HG02571 (cell line): ENCODE results near the gene CCDC152.
"Not testable (repeated sequence)": the region's sequence is repeated elsewhere in the genome, so short reads cannot be mapped to it uniquely, and the experiment has no call there.

Source experiments
- ATAC-seq: cut with Tn5 transposase; IDR thresholded peaks from one replicate; pipeline ENCODE4 v1.9.1; 2021; ENCODE audit warnings: mild to moderate bottlenecking, moderate library complexity; ENCODE audit not compliant: unreplicated experiment

The CCDC152 gene

DNA sequence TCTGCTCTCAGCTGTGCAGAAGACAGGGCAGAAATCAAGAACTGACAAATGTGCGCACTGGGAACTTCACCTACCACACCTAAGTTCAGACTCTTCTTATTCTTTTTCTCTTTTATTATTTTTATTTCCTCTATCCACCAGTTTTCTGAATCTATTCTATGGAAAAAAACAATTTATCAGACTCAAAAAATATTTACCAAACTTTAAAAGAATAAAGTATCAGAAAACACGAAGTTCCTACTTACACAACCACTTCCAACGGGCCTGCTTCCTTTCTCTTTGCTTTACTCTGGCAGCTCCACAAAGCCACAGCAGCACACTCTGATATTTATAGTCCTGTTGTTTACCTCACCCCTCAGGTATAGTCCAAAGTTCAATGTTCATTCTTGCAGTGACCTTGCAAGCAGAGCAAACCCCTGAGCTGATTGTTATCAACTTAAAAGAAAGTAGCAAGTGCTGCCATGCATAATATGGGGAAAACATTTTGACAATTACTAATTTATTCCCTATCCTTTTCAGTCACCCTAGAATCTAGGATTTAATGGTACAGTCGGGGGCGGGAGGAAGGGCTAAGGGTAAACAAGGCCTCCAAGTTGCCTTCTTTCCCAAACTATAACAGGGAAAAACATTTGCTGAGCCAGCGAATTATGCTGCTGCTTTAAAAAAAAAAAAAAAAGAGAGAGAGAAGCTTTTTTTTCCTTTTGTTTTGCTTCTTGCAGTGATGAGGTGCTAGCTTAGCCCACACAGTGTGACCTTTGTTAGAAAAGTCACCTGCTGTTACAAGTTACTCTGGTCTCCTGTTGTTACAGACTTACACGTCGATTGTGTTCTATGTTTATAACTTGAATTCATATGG is 55.2 kb downstream of the CCDC152 start, which contains the start of gene SELENOP:
Gene SELENOP, minus strand, starts transcription at position 302 of the 856 bp plus-strand sequence. CDS start 3,539 bp downstream, outside the sequence.
- no peak for ATAC-seq

GRCh38 chr5:42812620-42813019 is 56.0 kb downstream of the CCDC152 start:
- ATAC-seq, result no peak

GRCh38 chr5:42813533-42813932 is 56.9 kb downstream of the CCDC152 start:
- ATAC-seq, result no peak

- ATAC-seq, result not testable (repeated sequence)
Observed at GRCh38 chr5:42816546-42816945, 59.9 kb downstream of the CCDC152 start.

DNA sequence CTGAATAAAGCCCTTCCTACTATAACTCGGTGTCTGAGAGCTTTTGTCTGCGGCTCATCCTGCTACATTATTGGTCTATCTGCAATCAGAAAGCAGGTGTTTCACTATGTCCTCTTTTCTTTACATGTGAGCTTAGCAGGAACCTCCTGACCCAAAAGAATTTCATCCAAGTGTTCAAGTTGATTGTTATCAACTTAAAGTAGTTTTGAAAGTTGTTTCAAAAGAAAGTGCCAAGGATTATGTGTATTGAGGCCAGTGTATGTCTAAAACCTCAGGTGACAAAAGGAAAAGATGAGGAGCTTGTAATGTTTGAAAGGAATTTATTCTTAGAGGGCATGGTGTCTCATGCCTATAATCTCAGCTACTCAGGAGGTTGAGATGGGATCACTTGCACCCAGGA is 63.1 kb downstream of the CCDC152 start:
- no peak for ATAC-seq

DNA sequence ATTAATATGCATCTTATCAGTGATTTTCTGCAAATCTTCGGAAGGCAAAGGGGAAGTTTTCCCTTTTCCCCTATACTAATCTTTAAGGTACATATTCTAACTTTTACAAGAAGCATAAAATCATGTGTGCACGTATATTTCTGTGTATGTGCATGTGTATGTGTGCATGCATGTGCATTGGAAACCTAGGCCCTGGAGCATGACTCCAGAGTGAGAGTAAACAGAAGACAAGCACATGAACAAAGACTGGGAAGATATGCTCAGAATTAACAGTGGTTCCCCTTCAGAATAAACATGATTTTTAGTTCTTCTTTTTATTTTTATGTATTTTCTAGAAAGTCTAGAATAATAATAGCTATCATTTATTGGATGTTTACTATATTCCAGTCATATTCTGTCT is 65.9 kb downstream of the CCDC152 start:
- no peak for ATAC-seq

DNA sequence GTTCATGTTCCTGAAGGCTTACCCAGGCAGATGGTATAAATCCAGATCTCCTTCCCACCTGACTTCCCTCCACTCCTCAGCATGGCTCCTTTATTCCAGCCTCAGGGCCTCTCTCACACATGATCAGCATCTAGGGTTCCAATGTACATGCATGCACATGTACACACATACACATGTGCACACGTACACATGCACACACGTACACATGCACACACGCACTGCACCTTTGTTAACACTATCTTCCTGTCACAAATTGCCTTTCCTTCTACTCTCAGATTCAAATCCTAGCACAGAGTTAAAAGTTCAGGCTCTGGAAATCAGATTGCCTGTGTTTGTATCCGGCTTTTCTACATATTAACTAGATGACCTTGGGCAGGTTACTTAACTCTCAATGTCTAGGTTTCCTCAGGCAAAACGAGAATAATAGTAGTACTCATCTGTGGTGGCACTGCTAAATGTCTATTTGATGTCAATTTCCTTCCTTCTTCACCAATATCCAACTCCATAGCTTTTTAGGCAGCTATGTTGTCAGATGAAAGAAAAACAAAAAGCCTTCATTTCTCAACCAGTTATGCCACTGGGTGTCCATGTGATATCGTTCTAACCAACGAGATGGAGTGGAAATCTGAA is 67.8 kb downstream of the CCDC152 start:
- ATAC-seq, result no peak

GRCh38 chr5:42825422-42826148 is 69.0 kb downstream of the CCDC152 start:
- ATAC-seq, result no peak

DNA sequence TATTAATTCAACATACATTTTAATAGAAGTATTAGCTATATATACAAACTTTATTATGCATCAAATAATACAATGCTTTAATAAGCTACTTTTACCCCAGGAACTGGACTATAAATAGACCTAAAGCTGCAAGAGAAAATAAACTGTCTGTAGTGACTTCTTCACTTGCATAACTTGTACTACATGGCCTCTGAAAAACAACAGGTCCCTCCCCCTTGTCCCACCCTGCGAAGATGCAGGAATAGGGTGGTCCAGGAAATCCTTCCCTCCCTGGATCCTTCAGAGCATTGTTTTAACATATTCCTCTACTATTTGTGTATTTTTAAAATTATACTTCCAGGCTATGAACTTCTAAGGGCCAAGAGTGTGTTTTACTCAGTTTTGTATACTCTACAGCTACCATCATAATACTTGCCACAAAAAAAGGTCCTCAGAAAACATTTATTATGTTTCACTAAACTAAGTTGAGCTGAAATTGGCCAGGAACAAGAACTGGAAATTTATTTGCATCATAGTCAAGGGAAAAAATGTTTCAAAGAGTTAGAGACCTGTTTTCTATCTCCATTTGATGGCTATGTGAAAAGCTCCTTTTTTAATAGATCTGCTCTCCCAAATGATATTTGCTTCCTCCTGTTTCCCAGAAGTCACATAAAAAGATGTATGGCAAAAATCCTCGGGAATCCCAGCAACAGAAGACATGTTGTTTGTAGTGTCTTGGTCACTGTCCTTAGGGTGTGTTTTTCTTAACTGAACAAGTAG is 70.3 kb downstream of the CCDC152 start:
- no peak for ATAC-seq

GRCh38 chr5:42828671-42829070 is 72.1 kb downstream of the CCDC152 start:
- ATAC-seq, result no peak

DNA sequence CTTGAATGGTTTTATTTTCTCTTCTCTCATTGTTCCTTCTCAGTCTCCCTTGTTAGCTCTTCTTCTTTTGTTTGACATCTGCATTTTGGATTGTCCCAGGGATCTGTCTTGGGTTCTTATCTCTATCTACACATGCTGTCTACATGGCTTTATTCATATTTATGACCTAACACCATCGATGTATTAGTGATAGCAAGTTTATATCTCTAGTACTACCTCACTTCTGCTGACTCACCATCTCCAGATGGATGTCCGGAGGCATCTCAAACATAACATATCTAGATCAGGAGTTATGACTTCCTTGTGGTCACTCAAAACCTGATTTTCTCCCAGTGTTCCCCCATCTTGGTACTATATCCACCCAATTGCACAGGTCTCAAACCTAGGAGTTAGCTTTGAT is 74.3 kb downstream of the CCDC152 start:
- no peak for ATAC-seq

GRCh38 chr5:42832060-42832459 is 75.4 kb downstream of the CCDC152 start:
- no peak for ATAC-seq

GRCh38 chr5:42836070-42836769 is 79.6 kb downstream of the CCDC152 start:
- ATAC-seq, result no peak

DNA sequence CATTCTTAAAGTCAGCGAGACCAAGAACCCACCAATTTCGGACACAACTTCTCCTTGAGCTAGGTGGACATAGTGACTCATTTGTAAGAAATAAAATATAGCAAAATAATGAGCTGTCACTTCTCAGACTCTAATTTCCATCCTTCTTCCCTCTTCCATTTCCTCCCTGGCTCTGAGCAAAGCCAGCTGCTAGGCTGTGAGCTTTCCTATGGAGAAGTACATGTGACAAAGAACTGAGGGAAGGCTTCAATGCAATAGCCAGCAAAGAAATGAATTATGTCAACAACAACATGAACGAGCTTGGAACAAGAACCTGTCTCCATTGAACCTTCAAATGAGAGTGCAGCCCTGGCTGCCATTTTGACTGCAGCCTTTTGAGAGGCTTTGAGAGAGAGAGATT is 81.0 kb downstream of the CCDC152 start:
- no peak for ATAC-seq

GRCh38 chr5:42839196-42839595 is 82.6 kb downstream of the CCDC152 start:
- no peak for ATAC-seq

DNA sequence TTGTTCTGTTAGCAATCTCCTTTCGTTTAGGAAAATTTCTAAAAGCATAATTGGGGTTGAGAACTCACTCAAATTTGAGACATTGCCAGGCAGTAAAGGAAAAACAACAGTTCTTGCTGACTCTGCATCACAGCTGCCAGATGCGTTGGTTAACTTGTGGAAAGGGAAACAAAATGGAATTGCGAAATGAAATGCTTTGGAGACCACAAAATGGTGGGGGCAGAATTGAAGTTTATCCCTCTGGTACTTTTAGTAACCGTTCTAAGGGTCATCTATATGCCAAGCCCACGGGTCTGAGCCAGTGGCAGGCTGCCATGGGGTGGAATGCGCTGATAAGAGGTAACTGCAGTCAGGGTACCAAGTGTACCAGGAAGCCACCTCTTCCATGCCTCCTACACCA is 83.7 kb downstream of the CCDC152 start:
- ATAC-seq, result no peak

DNA sequence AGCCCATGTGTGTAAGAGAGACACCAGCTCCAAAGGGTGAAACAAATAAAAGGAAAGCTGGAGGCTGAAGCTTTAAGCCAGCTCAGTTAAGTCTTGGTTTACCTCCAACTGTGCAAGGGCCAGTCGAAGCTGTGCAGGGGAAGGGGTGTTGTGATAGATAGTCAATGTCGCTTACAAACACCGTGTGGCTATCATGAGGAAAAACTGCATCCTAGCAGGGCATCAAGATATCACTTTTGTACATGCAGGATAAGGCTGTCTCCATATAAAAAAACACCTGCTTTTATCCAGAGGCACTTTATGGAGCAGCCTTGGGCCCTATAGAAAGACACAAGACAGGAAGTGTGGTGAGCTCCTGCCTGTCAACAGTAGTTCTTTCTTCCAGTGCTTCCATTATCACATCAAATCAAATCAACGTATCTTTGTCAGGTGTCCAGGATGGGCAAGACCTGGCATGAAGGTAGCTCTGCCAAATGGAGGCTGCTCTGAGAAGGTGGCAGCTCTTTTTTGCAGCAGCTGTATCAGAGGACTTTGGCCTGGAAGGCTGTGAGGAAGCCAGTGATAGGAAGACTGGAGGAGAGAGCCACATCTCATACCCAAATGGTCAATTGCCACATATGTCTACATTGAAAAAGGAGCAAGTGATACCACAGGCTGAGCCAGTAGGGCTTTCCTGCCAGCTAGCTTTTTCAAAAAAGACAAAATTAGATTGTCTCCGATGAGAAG is 84.4 kb downstream of the CCDC152 start:
- ATAC-seq, result no peak

GRCh38 chr5:42842921-42843641 is 86.5 kb downstream of the CCDC152 start:
- no peak for ATAC-seq
